ENCODE measurements around the gene CKAP2. TPM values are rescaled to one million over a fixed set of nuclear protein-coding genes. Genes with fewer than 3 reads are reported as not detected.

Gene CKAP2
- total RNA-seq, 6 experiments from 2014 or later = 2.1 to 7.2 (median 4.3) TPM

DNA sequence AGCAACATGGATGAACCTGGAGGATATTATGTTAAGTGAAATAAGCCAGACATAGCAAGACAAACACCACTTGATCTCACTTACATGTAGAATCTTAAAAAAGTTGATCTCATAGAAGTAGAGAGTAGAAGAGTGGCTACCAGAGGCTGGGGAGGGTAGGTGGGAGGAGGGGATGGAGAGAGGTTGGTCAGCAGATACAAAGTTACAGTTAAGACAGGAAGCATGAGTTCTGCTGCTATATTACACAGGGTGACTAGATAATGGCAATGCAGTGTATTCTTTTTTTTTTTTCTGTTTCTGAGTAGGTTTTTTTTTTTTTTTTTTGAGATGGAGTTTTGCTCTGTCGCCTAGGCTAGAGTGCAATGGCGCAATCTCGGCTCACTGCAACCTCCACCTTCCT is 34.1 kb upstream of the CKAP2 start:
- ATAC-seq (no peak), DNase-seq (no peak)
- no peaks in the 10 kb centered on the region for H3K9me3 ChIP-seq
- TF ChIP-seq POLR2A (IDR thresholded peaks at IDR 0.05) = no peak
- TF ChIP-seq, protein P1, sequence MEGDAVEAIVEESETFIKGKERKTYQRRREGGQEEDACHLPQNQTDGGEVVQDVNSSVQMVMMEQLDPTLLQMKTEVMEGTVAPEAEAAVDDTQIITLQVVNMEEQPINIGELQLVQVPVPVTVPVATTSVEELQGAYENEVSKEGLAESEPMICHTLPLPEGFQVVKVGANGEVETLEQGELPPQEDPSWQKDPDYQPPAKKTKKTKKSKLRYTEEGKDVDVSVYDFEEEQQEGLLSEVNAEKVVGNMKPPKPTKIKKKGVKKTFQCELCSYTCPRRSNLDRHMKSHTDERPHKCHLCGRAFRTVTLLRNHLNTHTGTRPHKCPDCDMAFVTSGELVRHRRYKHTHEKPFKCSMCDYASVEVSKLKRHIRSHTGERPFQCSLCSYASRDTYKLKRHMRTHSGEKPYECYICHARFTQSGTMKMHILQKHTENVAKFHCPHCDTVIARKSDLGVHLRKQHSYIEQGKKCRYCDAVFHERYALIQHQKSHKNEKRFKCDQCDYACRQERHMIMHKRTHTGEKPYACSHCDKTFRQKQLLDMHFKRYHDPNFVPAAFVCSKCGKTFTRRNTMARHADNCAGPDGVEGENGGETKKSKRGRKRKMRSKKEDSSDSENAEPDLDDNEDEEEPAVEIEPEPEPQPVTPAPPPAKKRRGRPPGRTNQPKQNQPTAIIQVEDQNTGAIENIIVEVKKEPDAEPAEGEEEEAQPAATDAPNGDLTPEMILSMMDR (IDR thresholded peaks at IDR 0.05) = no peak
- intact Hi-C loops (cut with DNase I) = no loop called here
- no peak overlapping the region for H3K4me3 ChIP-seq
- no peak overlapping the region for H3K27ac ChIP-seq
- H3K27me3 ChIP-seq = no peaks in the 10 kb centered on the region
- no peaks in the 10 kb centered on the region for H3K4me1 ChIP-seq
- H3K36me3 ChIP-seq = peaks cover 0 to 66% (median 14%) of the 10 kb centered on the region in 4 donors
- 76% methylated on average over 3 of the region's 3 CpGs for WGBS (ENCODE audit: insufficient coverage, low coverage, low lambda C conversion rate, missing lambda C conversion rate)

DNA sequence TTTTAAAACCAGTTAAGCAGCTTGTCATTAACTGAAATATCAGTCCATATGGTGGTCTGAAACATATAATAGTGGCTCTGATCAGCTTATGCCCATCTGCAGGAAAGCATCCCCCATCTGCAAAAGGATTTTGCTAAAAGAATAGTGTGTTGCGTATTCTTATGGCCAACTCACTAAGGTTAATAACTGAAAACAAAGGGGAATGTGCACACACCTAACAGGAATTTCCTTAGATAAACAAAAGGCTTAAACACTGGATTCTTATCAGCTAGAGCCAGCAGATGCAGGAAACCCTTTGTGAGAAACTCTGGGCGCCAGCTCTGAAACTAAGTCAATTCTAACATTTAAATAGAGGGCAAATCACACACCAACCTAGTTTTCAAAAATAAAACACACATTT is 27.0 kb upstream of the CKAP2 start:
- Histone ChIP-seq H3K36me3 (peaks cover 0 to 66% (median 13%) of the 10 kb centered on the region in 4 donors), H3K27ac (no peak overlapping the region)
- DNase-seq = no peak

DNA sequence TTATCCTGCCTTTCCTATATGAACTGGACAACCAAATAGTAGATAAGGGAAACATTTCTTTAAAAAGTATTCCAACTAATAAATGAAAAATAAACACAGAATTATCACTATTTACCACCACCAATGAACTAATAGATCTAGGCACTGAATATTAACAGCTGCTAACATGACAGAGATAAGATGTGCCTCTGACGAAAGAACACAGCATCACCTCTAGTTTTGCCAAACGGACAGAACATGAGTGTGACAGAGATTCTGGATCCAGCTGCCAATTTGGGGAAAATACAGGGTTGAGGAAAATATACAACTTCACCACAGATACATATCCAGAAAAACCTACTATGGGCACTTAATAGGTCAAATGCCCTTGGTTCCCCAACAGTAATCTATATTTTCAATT is 22.8 kb upstream of the CKAP2 start:
- Histone ChIP-seq H3K36me3 (peaks cover 3 to 55% (median 17%) of the 10 kb centered on the region in 4 donors), H3K4me3 (no peak overlapping the region), H3K27me3 (no peaks in the 10 kb centered on the region), H3K4me1 (no peaks in the 10 kb centered on the region), H3K9me3 (no peaks in the 10 kb centered on the region), H3K27ac (no peak overlapping the region)
- no peak for ATAC-seq
- 84% methylated on average over 2 of the region's 2 CpGs for WGBS (ENCODE audit: insufficient coverage, low coverage, low lambda C conversion rate, missing lambda C conversion rate)
- TF ChIP-seq, protein P1 (IDR thresholded peaks at IDR 0.05) = no peak
- TF ChIP-seq POLR2A (IDR thresholded peaks at IDR 0.05) = no peak
- DNase-seq = no peak
- intact Hi-C loops (cut with DNase I) = no loop called here

More for the DNA sequence above, 27.0 kb upstream of the CKAP2 start:
- intact Hi-C loops (cut with DNase I) = no loop called here
- no peak overlapping the region for H3K4me3 ChIP-seq
- WGBS (ENCODE audit: insufficient coverage, low coverage, low lambda C conversion rate, missing lambda C conversion rate) = 64% methylated on average over 2 of the region's 2 CpGs
- no peaks in the 10 kb centered on the region for H3K4me1 ChIP-seq
- H3K27me3 ChIP-seq = no peaks in the 10 kb centered on the region
- ATAC-seq = peak; percentile 47 to 79 (median 54)
- TF ChIP-seq POLR2A (IDR thresholded peaks at IDR 0.05) = no peak
- TF ChIP-seq, protein P1 (IDR thresholded peaks at IDR 0.05) = no peak
- no peaks in the 10 kb centered on the region for H3K9me3 ChIP-seq

DNA sequence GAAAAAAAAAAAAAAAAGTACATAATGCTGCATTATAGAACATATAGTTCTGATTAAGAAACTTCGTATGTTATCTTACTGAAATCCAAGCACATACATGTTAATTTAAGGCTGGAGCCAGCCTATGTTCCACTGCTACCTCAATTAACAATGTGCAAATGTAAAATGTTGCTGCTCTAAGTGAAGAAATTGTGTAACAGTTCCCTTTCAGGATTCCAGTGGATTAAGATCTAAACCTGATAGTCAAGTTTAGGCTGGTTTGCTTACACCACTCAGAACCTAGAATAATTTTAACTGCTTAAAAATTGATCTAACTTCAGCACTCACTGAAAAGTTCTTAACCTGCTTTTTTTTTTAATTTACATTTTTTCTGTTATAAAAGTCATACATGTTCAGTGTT is 9.0 kb upstream of the CKAP2 start:
- no peaks in the 10 kb centered on the region for H3K9me3 ChIP-seq
- no peaks in the 10 kb centered on the region for H3K27me3 ChIP-seq
- H3K4me3 ChIP-seq = no peak overlapping the region
- peaks cover 0 to 5% (median 0%) of the 10 kb centered on the region in 4 donors for H3K36me3 ChIP-seq
- intact Hi-C loops (cut with DNase I) = no loop called here
- TF ChIP-seq POLR2A (IDR thresholded peaks at IDR 0.05) = no peak
- TF ChIP-seq, protein P1 (IDR thresholded peaks at IDR 0.05) = no peak
- H3K27ac ChIP-seq = no peak overlapping the region
- 67% methylated on average over 1 of the region's 1 CpG for WGBS (ENCODE audit: insufficient coverage, low coverage, low lambda C conversion rate, missing lambda C conversion rate)
- DNase-seq (no peak), ATAC-seq (no peak)
- peaks cover 0 to 8% (median 3%) of the 10 kb centered on the region in 4 donors for H3K4me1 ChIP-seq

DNA sequence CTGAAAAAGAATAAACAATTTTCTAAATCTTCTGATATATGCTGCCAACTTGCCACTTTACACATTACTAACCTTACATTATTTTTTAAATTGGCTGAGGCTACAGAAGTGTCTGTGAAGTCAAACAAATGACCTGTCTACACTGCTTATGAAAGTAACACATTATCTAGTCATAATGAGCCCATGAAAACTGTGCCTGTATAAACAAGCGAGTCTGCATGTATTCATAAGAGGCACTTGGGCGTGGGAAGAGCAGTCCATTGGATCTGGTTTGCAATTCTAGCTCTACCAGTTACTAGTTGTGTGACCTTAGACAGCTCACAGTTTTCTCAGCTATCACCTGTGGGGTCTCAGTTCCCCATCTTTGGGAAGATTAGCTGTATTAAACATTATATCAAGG is 7.9 kb upstream of the CKAP2 start:
- no peak for TF ChIP-seq POLR2A (IDR thresholded peaks at IDR 0.05)
- TF ChIP-seq, protein P1 (IDR thresholded peaks at IDR 0.05) = no peak
- intact Hi-C loops (cut with DNase I) = no loop called here
- Histone ChIP-seq H3K4me3 (no peak overlapping the region), H3K9me3 (no peaks in the 10 kb centered on the region), H3K36me3 (no peaks in the 10 kb centered on the region), H3K4me1 (peaks cover 0 to 8% (median 3%) of the 10 kb centered on the region in 4 donors), H3K27ac (no peak overlapping the region), H3K27me3 (no peaks in the 10 kb centered on the region)
- DNase-seq (no peak), ATAC-seq (no peak)
- 100% methylated on average over 2 of the region's 2 CpGs for WGBS (ENCODE audit: insufficient coverage, low coverage, low lambda C conversion rate, missing lambda C conversion rate)
